Measurements from ENCODE around the gene AGAP1. TPM values are rescaled to one million over a fixed set of nuclear protein-coding genes. Genes with fewer than 3 reads are reported as not detected.

The AGAP1 gene
- polyA plus RNA-seq, 1 donor from 2014 or later: 17.4 TPM

GRCh38 chr2:235939471-235939870 lies 445.6 kb downstream of the AGAP1 start:
- no peak overlapping the region for H2AFZ ChIP-seq (ENCODE audit: low read depth, low read length)
- no peaks in the 10 kb centered on the region for H3K9me3 ChIP-seq (ENCODE audit: low read length)
- H3K9ac ChIP-seq (ENCODE audit: low read length): no peak overlapping the region
- no peaks in the 10 kb centered on the region for H3F3A ChIP-seq (ENCODE audit: insufficient read depth, low read length, poor library complexity, severe bottlenecking)
- no peak overlapping the region for H3K4me2 ChIP-seq (ENCODE audit: low read length)
- no peaks in the 10 kb centered on the region for H3K79me2 ChIP-seq (replicated peaks; ENCODE audit: insufficient read depth, low read length)
- H3K9me2 ChIP-seq (ENCODE audit: insufficient read depth, low read length): no peaks in the 10 kb centered on the region
- no peak overlapping the region for H3K4me3 ChIP-seq (ENCODE audit: low read length)
- H4K20me1 ChIP-seq (ENCODE audit: insufficient read depth): no peaks in the 10 kb centered on the region
- no peaks in the 10 kb centered on the region for H3K27me3 ChIP-seq (ENCODE audit: insufficient read depth, low read depth, low read length)
- TF ChIP-seq RAD21 (conservative IDR thresholded peaks at IDR 0.05) (no peak), CTCF (IDR thresholded peaks at IDR 0.05; ENCODE audit: poor library complexity, severe bottlenecking) (no peak), EP300 (conservative IDR thresholded peaks at IDR 0.05; ENCODE audit: poor library complexity, severe bottlenecking) (no peak)
- H3K27ac ChIP-seq (ENCODE audit: low read length): no peak overlapping the region
- no peaks in the 10 kb centered on the region for H3K36me3 ChIP-seq (ENCODE audit: insufficient read depth, low read length)

GRCh38 chr2:235940330-235940729 lies 446.5 kb downstream of the AGAP1 start:
- H3K9me2 ChIP-seq (ENCODE audit: insufficient read depth, low read length): no peaks in the 10 kb centered on the region
- H3K27ac ChIP-seq (ENCODE audit: low read length): no peak overlapping the region
- TF ChIP-seq TAF1 (IDR thresholded peaks at IDR 0.05; ENCODE audit: low read depth): no peak
- no peak for TF ChIP-seq EP300 (conservative IDR thresholded peaks at IDR 0.05; ENCODE audit: poor library complexity, severe bottlenecking)
- TF ChIP-seq EZH2 (IDR thresholded peaks at IDR 0.05; ENCODE audit: borderline replicate concordance, insufficient read depth, low read length, poor library complexity, severe bottlenecking): no peak
- no peak for TF ChIP-seq CTCF (IDR thresholded peaks at IDR 0.05; ENCODE audit: poor library complexity, severe bottlenecking)
- TF ChIP-seq MXI1 (conservative IDR thresholded peaks at IDR 0.05; ENCODE audit: poor library complexity, severe bottlenecking): no peak
- no peak for TF ChIP-seq SMC3 (conservative IDR thresholded peaks at IDR 0.05; ENCODE audit: poor library complexity)
- no peak for TF ChIP-seq REST (IDR thresholded peaks at IDR 0.05; ENCODE audit: borderline replicate concordance)
- no peak for TF ChIP-seq POLR2AphosphoS5 (IDR thresholded peaks at IDR 0.05)
- no peak for TF ChIP-seq RAD21 (conservative IDR thresholded peaks at IDR 0.05)
- no peak overlapping the region for H3K4me2 ChIP-seq (ENCODE audit: low read length)
- no peak overlapping the region for H3K4me3 ChIP-seq (ENCODE audit: low read length)
- no peaks in the 10 kb centered on the region for H3K36me3 ChIP-seq (ENCODE audit: insufficient read depth, low read length)
- H3K79me2 ChIP-seq (replicated peaks; ENCODE audit: insufficient read depth, low read length): no peaks in the 10 kb centered on the region
- no peaks in the 10 kb centered on the region for H3F3A ChIP-seq (ENCODE audit: insufficient read depth, low read length, poor library complexity, severe bottlenecking)
- no peaks in the 10 kb centered on the region for H3K27me3 ChIP-seq (ENCODE audit: insufficient read depth, low read depth, low read length)
- H4K20me1 ChIP-seq (ENCODE audit: insufficient read depth): no peaks in the 10 kb centered on the region
- H2AFZ ChIP-seq (ENCODE audit: low read depth, low read length): no peak overlapping the region
- H3K9ac ChIP-seq (ENCODE audit: low read length): no peak overlapping the region
- H3K9me3 ChIP-seq (ENCODE audit: low read length): no peaks in the 10 kb centered on the region

All from neural cell (in vitro differentiated cells).